Keratinocyte (primary cell): ENCODE data around the gene TAPT1.

Experiments
- CTCF ChIP-seq, 3 experiments: IDR thresholded peaks in 1 of 3; conservative IDR thresholded peaks in 1 of 3; optimal IDR thresholded peaks in 1 of 3; 2 replicates in 2 of 3; 3 replicates in 1 of 3; pipeline versions ENCODE3 to v1.5.1; 2011; ENCODE audit warnings: low read length in 3 of 3, mild to moderate bottlenecking in 3 of 3, moderate library complexity in 2 of 3, control low read depth in 1 of 3, inconsistent platforms in 1 of 3; ENCODE audit not compliant: insufficient read depth in 2 of 3; ENCODE audit errors: extremely low read depth in 1 of 3
- EZH2 ChIP-seq: IDR thresholded peaks from one replicate; pipeline ENCODE4 v1.6.1; 2012; ENCODE audit warnings: inconsistent platforms, mild to moderate bottlenecking, low read length, moderate library complexity

GRCh38 chr4:16213121-16213520, 13.2 kb downstream of the TAPT1 start:
- TF ChIP-seq CTCF (optimal IDR thresholded peaks at IDR 0.05 in 1 of 3, IDR thresholded peaks at IDR 0.05 in 1 of 3, conservative IDR thresholded peaks at IDR 0.05 in 1 of 3; ENCODE audit: extremely low read depth in 1 of 3, insufficient read depth in 2 of 3, low read length in 3 of 3) = no peak
- TF ChIP-seq EZH2 = no peak
